Mesenchymal stem cell (in vitro differentiated cells and primary cell): Measurements from ENCODE around the gene VMA21.

Experiments used
- DNase-seq: peaks from one replicate; pipeline ENCODE4 v3.0.0-alpha.2; 2013
- H2AFZ ChIP-seq: one replicate; pipeline ENCODE4 v1.6.1; 2013; ENCODE audit warnings: low read depth, mild to moderate bottlenecking, control low read depth, inconsistent platforms, low read length, moderate library complexity
- H2AK5ac ChIP-seq: 2 replicates; pipeline ENCODE4 v1.6.1; 2013; ENCODE audit warnings: low read length, moderate library complexity, mild to moderate bottlenecking, inconsistent platforms; ENCODE audit not compliant: severe bottlenecking
- H2BK120ac ChIP-seq: one replicate; pipeline ENCODE4 v1.6.1; 2013; ENCODE audit warnings: low read depth, mild to moderate bottlenecking, inconsistent platforms, low read length, moderate library complexity
- H2BK12ac ChIP-seq, 2 experiments: one replicate each; pipeline ENCODE4 v1.6.1; 2013; ENCODE audit warnings: inconsistent platforms in 2 of 2, low read length in 2 of 2, mild to moderate bottlenecking in 2 of 2, moderate library complexity in 2 of 2, control low read depth in 1 of 2
- H2BK15ac ChIP-seq: one replicate; pipeline ENCODE4 v1.6.1; 2013; ENCODE audit warnings: mild to moderate bottlenecking, low read depth, inconsistent platforms; ENCODE audit not compliant: poor library complexity, severe bottlenecking
- H2BK5ac ChIP-seq: 2 replicates; pipeline ENCODE4 v1.6.1; 2013; ENCODE audit warnings: low read depth, mild to moderate bottlenecking, low read length, control low read depth, inconsistent platforms; ENCODE audit not compliant: poor library complexity, severe bottlenecking
- H3K14ac ChIP-seq, 2 experiments: one replicate each; pipeline ENCODE4 v1.6.1; 2013; ENCODE audit warnings: inconsistent platforms in 2 of 2, low read length in 2 of 2, control low read depth in 1 of 2, mild to moderate bottlenecking in 1 of 2, moderate library complexity in 1 of 2
- H3K18ac ChIP-seq, 2 experiments: one replicate each; pipeline ENCODE4 v1.6.1; 2013; ENCODE audit warnings: inconsistent platforms in 2 of 2, low read length in 2 of 2, control low read depth in 1 of 2, low read depth in 1 of 2, mild to moderate bottlenecking in 1 of 2
- H3K23ac ChIP-seq, 2 experiments: one replicate each; pipeline ENCODE4 v1.6.1; 2013; ENCODE audit warnings: inconsistent platforms in 2 of 2, low read length in 2 of 2, mild to moderate bottlenecking in 2 of 2, moderate library complexity in 2 of 2, control low read depth in 1 of 2
- H3K27ac ChIP-seq: 2 replicates; pipeline ENCODE4 v1.5.1; 2013; ENCODE audit warnings: mild to moderate bottlenecking, moderate library complexity, low read length, control low read depth, inconsistent platforms; ENCODE audit not compliant: poor library complexity, severe bottlenecking
- H3K27me3 ChIP-seq, 2 experiments: 2 replicates each; pipeline versions ENCODE4 v1.6.1 to v1.7.0; 2013; ENCODE audit warnings: low read length in 2 of 2, mild to moderate bottlenecking in 2 of 2, moderate library complexity in 2 of 2, control low read depth in 1 of 2, inconsistent platforms in 1 of 2; ENCODE audit not compliant: control insufficient read depth in 1 of 2, insufficient read depth in 1 of 2
- H3K36me3 ChIP-seq, 2 experiments: 2 replicates each; pipeline versions ENCODE4 v1.6.1 to v1.7.0; 2013; ENCODE audit warnings: low read length in 2 of 2, control low read depth in 1 of 2, inconsistent platforms in 1 of 2, low read depth in 1 of 2, mild to moderate bottlenecking in 1 of 2; ENCODE audit not compliant: insufficient read depth in 2 of 2, control insufficient read depth in 1 of 2
- H3K4ac ChIP-seq, 2 experiments: one replicate each; pipeline ENCODE4 v1.6.1; 2013; ENCODE audit warnings: inconsistent platforms in 2 of 2, low read length in 2 of 2, mild to moderate bottlenecking in 2 of 2, moderate library complexity in 2 of 2, control low read depth in 1 of 2, low read depth in 1 of 2
- H3K4me1 ChIP-seq: 2 replicates; pipeline ENCODE4 v1.6.1; 2013; ENCODE audit warnings: low read depth, low read length, control low read depth; ENCODE audit not compliant: control insufficient read depth, insufficient read depth
- H3K4me2 ChIP-seq: 2 replicates; pipeline ENCODE4 v1.6.1; 2013; ENCODE audit warnings: low read length, mild to moderate bottlenecking, inconsistent platforms; ENCODE audit not compliant: poor library complexity, severe bottlenecking
- H3K4me3 ChIP-seq, 2 experiments: 2 replicates each; pipeline versions ENCODE4 v1.5.1 to v1.7.0; 2013; ENCODE audit warnings: low read length in 2 of 2, mild to moderate bottlenecking in 2 of 2, control low read depth in 1 of 2, low read depth in 1 of 2; ENCODE audit not compliant: insufficient read depth in 1 of 2
- H3K79me1 ChIP-seq: replicated peaks from 2 replicates; pipeline ENCODE4 v1.6.1; 2013; ENCODE audit warnings: mild to moderate bottlenecking, control low read depth, low read length, inconsistent platforms; ENCODE audit not compliant: poor library complexity, severe bottlenecking
- H3K9ac ChIP-seq: 2 replicates; pipeline ENCODE4 v1.7.0; 2013; ENCODE audit warnings: mild to moderate bottlenecking, low read length, moderate library complexity
- H3K9me3 ChIP-seq: 2 replicates; pipeline ENCODE4 v1.7.0; 2013; ENCODE audit warnings: mild to moderate bottlenecking, low read length; ENCODE audit not compliant: control insufficient read depth
- H4K8ac ChIP-seq: one replicate; pipeline ENCODE4 v1.6.1; 2013; ENCODE audit warnings: inconsistent platforms, mild to moderate bottlenecking, low read length, moderate library complexity
- H4K91ac ChIP-seq: one replicate; pipeline ENCODE4 v1.6.1; 2013; ENCODE audit warnings: mild to moderate bottlenecking, low read length, inconsistent platforms
- WGBS: methylation state at CpG from one replicate; pipeline ENCODE4 v1.1.7; 2013; ENCODE audit warnings: mixed read lengths; 5-methylcytosine and 5-hydroxymethylcytosine counted together

VMA21 gene

GRCh38 chrX:151397741-151398070 is 700 bp downstream of the VMA21 start:
- no CpG with 5 or more reads among the region's 2 CpGs for WGBS

GRCh38 chrX:151398346-151398745 is 1.3 kb downstream of the VMA21 start:
- Histone ChIP-seq H3K4me1 (no peaks in the 10 kb centered on the region), H3K79me1 (no peaks in the 10 kb centered on the region), H2AK5ac (no peak overlapping the region), H3K36me3 (no peaks in the 10 kb centered on the region), H2BK12ac (no peak overlapping the region), H4K8ac (no peak overlapping the region), H2BK15ac (no peak overlapping the region), H4K91ac (no peak overlapping the region), H3K4ac (no peak overlapping the region), H2BK120ac (no peak overlapping the region), H3K27ac (no peak overlapping the region), H3K4me3 (peak overlapping the region in 1 of 2 experiments; percentile 87), H2AFZ (no peak overlapping the region), H3K27me3 (no peaks in the 10 kb centered on the region), H3K9ac (peak overlapping the region; percentile 98), H2BK5ac (no peak overlapping the region), H3K23ac (no peak overlapping the region), H3K9me3 (no peaks in the 10 kb centered on the region), H3K14ac (no peak overlapping the region), H3K4me2 (no peak overlapping the region), H3K18ac (no peak overlapping the region)
- no peak for DNase-seq
- no CpG with 5 or more reads among the region's 3 CpGs for WGBS

More at GRCh38 chrX:151397741-151398070, 700 bp downstream of the VMA21 start:
- H3K27me3 ChIP-seq = no peaks in the 10 kb centered on the region
- no peak overlapping the region for H3K18ac ChIP-seq
- no peaks in the 10 kb centered on the region for H3K4me1 ChIP-seq
- no peak overlapping the region for H4K91ac ChIP-seq
- H3K14ac ChIP-seq = no peak overlapping the region
- no peak overlapping the region for H4K8ac ChIP-seq
- no peak overlapping the region for H2AFZ ChIP-seq
- H3K79me1 ChIP-seq = no peaks in the 10 kb centered on the region
- peak overlapping the region; percentile 74 for H3K4me2 ChIP-seq
- no peak for DNase-seq
- H2BK12ac ChIP-seq = no peak overlapping the region
- H3K9ac ChIP-seq = peak overlapping the region; percentile 98
- no peak overlapping the region for H3K4ac ChIP-seq
- peak overlapping the region; percentile 41 for H3K27ac ChIP-seq
- H2BK15ac ChIP-seq = no peak overlapping the region
- peak overlapping the region; percentile 76 for H2BK5ac ChIP-seq
- H3K36me3 ChIP-seq = no peaks in the 10 kb centered on the region
- H2BK120ac ChIP-seq = no peak overlapping the region
- H2AK5ac ChIP-seq = no peak overlapping the region
- H3K4me3 ChIP-seq = peak overlapping the region; percentile 87 to 90
- H3K23ac ChIP-seq = no peak overlapping the region
- H3K9me3 ChIP-seq = no peaks in the 10 kb centered on the region

GRCh38 chrX:151402719-151403390 is 5.8 kb downstream of the VMA21 start:
- H2BK5ac ChIP-seq = no peak overlapping the region
- H2BK15ac ChIP-seq = no peak overlapping the region
- no peak overlapping the region for H3K27ac ChIP-seq
- H4K8ac ChIP-seq = no peak overlapping the region
- H4K91ac ChIP-seq = no peak overlapping the region
- H3K4ac ChIP-seq = no peak overlapping the region
- H3K27me3 ChIP-seq = no peaks in the 10 kb centered on the region
- no peaks in the 10 kb centered on the region for H3K79me1 ChIP-seq
- no peak overlapping the region for H2BK12ac ChIP-seq
- no peak overlapping the region for H3K9ac ChIP-seq
- H3K23ac ChIP-seq = no peak overlapping the region
- H2AK5ac ChIP-seq = no peak overlapping the region
- no peak for DNase-seq
- H3K18ac ChIP-seq = no peak overlapping the region
- no peaks in the 10 kb centered on the region for H3K9me3 ChIP-seq
- no peak overlapping the region for H2BK120ac ChIP-seq
- no peaks in the 10 kb centered on the region for H3K4me1 ChIP-seq
- H3K36me3 ChIP-seq = peaks cover 0 to 3% of the 10 kb centered on the region in 2 experiments
- 90% methylated on average over 21 of the region's 22 CpGs for WGBS
- no peak overlapping the region for H3K4me2 ChIP-seq
- H3K14ac ChIP-seq = no peak overlapping the region
- no peak overlapping the region for H2AFZ ChIP-seq
- no peak overlapping the region for H3K4me3 ChIP-seq

- no peak for DNase-seq
- no peaks in the 10 kb centered on the region for H3K4me1 ChIP-seq
- no peak overlapping the region for H2BK120ac ChIP-seq
- no peaks in the 10 kb centered on the region for H3K36me3 ChIP-seq
- no CpG with 5 or more reads among the region's 3 CpGs for WGBS
- no peak overlapping the region for H3K18ac ChIP-seq
- no peak overlapping the region for H3K4me2 ChIP-seq
- H2AFZ ChIP-seq = no peak overlapping the region
- H3K23ac ChIP-seq = no peak overlapping the region
- H2BK12ac ChIP-seq = no peak overlapping the region
- no peak overlapping the region for H3K4ac ChIP-seq
- no peak overlapping the region for H4K91ac ChIP-seq
- no peak overlapping the region for H3K14ac ChIP-seq
- no peak overlapping the region for H4K8ac ChIP-seq
- no peak overlapping the region for H3K27ac ChIP-seq
- H3K4me3 ChIP-seq = no peak overlapping the region
- H2BK5ac ChIP-seq = no peak overlapping the region
- no peak overlapping the region for H2BK15ac ChIP-seq
- H3K9ac ChIP-seq = no peak overlapping the region
- H3K79me1 ChIP-seq = peaks cover 3% of the 10 kb centered on the region
- no peak overlapping the region for H2AK5ac ChIP-seq
- no peaks in the 10 kb centered on the region for H3K9me3 ChIP-seq
- H3K27me3 ChIP-seq = no peaks in the 10 kb centered on the region
These were observed 19.6 kb downstream of the VMA21 start for GRCh38 chrX:151416579-151416978.
